WTC11 (cell line): ENCODE measurements around the gene PCP2.

Experiments used
- CBFB ChIP-seq: sonication (generic); formaldehyde crosslinking; IDR thresholded peaks from 2 replicates; pipeline ENCODE4 v1.8.1; 2022; ENCODE audit warnings: mild to moderate bottlenecking, low read depth, missing genetic modification reagents
- CDX4 ChIP-seq: fragments of 250-450 bp; sonication (Bioruptor Pico); IDR thresholded peaks from 2 replicates; pipeline ENCODE4 v1.9.0; 2021; ENCODE audit warnings: moderate library complexity, mild to moderate bottlenecking, inconsistent platforms, borderline replicate concordance
- ELF4 ChIP-seq: sonication (generic); formaldehyde crosslinking; IDR thresholded peaks from 2 replicates; pipeline ENCODE4 v1.8.1; 2022; ENCODE audit warnings: low read depth, mild to moderate bottlenecking, moderate library complexity, missing genetic modification reagents
- ESRRA ChIP-seq: sonication (generic); formaldehyde crosslinking; IDR thresholded peaks from 2 replicates; pipeline ENCODE4 v1.8.1; 2022; ENCODE audit warnings: mild to moderate bottlenecking, missing genetic modification reagents, borderline replicate concordance
- IRF1 ChIP-seq: sonication (generic); formaldehyde crosslinking; IDR thresholded peaks from 2 replicates; pipeline ENCODE4 v1.8.0; 2023; ENCODE audit warnings: missing genetic modification reagents
- MYBL2 ChIP-seq: sonication (generic); formaldehyde crosslinking; IDR thresholded peaks from 2 replicates; pipeline ENCODE4 v1.8.1; 2023; ENCODE audit warnings: mild to moderate bottlenecking, moderate library complexity, missing genetic modification reagents
- NFYB ChIP-seq: sonication (generic); formaldehyde crosslinking; conservative IDR thresholded peaks from 2 replicates; pipeline ENCODE4 v1.8.0; 2022; ENCODE audit warnings: low read depth, missing genetic modification reagents
- USF2 ChIP-seq: sonication (generic); formaldehyde crosslinking; IDR thresholded peaks from 2 replicates; pipeline ENCODE4 v1.8.1; 2023; ENCODE audit warnings: mild to moderate bottlenecking, missing genetic modification reagents, moderate library complexity
- ZNF396 ChIP-seq: fragments of 250-450 bp; sonication (Bioruptor Pico); IDR thresholded peaks from 2 replicates; pipeline ENCODE4 v1.8.0; 2021; ENCODE audit warnings: mild to moderate bottlenecking, moderate library complexity, borderline replicate concordance
- TF ChIP-seq, protein P1 (sequence below): fragments of 200-600 bp; IDR thresholded peaks from 2 replicates; pipeline ENCODE4 v1.8.0; 2022; ENCODE audit warnings: antibody characterized with exemption
- TF ChIP-seq, protein P2 (sequence below): sonication (generic); formaldehyde crosslinking; IDR thresholded peaks from 2 replicates; pipeline ENCODE4 v1.8.1; 2022; ENCODE audit warnings: low read depth, missing genetic modification reagents, borderline replicate concordance
- TF ChIP-seq, protein P3 (sequence below): sonication (generic); formaldehyde crosslinking; IDR thresholded peaks from 2 replicates; pipeline ENCODE4 v1.8.0; 2022; ENCODE audit warnings: mild to moderate bottlenecking, missing genetic modification reagents

DNA sequence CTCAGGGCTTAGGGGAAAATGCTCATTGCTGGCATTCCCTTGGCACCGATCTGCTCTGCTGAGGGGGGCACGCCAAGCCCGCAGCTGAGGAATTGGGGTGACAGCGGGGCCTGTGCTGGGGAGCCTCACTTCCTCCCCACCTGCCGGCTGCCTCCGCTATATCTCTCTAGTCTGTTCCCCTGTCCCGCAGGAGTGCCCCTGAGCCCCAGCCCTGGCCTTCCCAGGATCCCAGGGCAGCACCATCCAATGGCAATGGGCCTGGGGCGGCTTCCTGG lies 12.8 kb upstream of the PCP2 start:
- no peak for TF ChIP-seq NFYB (CRISPR knock-in tag)
- no peak for TF ChIP-seq ZNF396
- TF ChIP-seq, protein P1, sequence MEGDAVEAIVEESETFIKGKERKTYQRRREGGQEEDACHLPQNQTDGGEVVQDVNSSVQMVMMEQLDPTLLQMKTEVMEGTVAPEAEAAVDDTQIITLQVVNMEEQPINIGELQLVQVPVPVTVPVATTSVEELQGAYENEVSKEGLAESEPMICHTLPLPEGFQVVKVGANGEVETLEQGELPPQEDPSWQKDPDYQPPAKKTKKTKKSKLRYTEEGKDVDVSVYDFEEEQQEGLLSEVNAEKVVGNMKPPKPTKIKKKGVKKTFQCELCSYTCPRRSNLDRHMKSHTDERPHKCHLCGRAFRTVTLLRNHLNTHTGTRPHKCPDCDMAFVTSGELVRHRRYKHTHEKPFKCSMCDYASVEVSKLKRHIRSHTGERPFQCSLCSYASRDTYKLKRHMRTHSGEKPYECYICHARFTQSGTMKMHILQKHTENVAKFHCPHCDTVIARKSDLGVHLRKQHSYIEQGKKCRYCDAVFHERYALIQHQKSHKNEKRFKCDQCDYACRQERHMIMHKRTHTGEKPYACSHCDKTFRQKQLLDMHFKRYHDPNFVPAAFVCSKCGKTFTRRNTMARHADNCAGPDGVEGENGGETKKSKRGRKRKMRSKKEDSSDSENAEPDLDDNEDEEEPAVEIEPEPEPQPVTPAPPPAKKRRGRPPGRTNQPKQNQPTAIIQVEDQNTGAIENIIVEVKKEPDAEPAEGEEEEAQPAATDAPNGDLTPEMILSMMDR, result no peak
- no peak for TF ChIP-seq MYBL2 (CRISPR knock-in tag)
- no peak for TF ChIP-seq USF2
- no peak for TF ChIP-seq ELF4 (CRISPR knock-in tag)
- TF ChIP-seq IRF1, result no peak
- TF ChIP-seq, protein P2, sequence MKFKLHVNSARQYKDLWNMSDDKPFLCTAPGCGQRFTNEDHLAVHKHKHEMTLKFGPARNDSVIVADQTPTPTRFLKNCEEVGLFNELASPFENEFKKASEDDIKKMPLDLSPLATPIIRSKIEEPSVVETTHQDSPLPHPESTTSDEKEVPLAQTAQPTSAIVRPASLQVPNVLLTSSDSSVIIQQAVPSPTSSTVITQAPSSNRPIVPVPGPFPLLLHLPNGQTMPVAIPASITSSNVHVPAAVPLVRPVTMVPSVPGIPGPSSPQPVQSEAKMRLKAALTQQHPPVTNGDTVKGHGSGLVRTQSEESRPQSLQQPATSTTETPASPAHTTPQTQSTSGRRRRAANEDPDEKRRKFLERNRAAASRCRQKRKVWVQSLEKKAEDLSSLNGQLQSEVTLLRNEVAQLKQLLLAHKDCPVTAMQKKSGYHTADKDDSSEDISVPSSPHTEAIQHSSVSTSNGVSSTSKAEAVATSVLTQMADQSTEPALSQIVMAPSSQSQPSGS (CRISPR knock-in tag), result no peak
- TF ChIP-seq, protein P3, sequence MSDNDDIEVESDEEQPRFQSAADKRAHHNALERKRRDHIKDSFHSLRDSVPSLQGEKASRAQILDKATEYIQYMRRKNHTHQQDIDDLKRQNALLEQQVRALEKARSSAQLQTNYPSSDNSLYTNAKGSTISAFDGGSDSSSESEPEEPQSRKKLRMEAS (CRISPR knock-in tag), result no peak
- no peak for TF ChIP-seq ESRRA
- no peak for TF ChIP-seq CDX4 (CRISPR knock-in tag)
- no peak for TF ChIP-seq CBFB
